Ascending aorta (tissue), 2 donors: ENCODE data around the gene ZBTB12. TPM values are rescaled to one million over a fixed set of nuclear protein-coding genes. Genes with fewer than 3 reads are reported as not detected.

Experiments used
- DNase-seq, 2 donors: peaks; one replicate each; pipeline ENCODE4 v3.0.0-alpha.2; 2019; ENCODE audit warnings: low spot score in 2 of 2
- H3K27ac ChIP-seq, 2 donors: fragments of 200-600 bp; sonication (generic); one replicate each; pipeline ENCODE4 v1.5.1; 2016 to 2017; ENCODE audit warnings: mild to moderate bottlenecking in 1 of 2
- H3K27me3 ChIP-seq: fragments of 200-600 bp; sonication (generic); one replicate; pipeline ENCODE4 v1.5.1; 2017
- H3K36me3 ChIP-seq, 2 donors: fragments of 200-600 bp; sonication (generic); one replicate each; pipeline ENCODE4 v1.5.1; 2016
- H3K4me1 ChIP-seq, 2 donors: fragments of 200-600 bp; sonication (generic); one replicate each; pipeline ENCODE4 v1.5.1; 2016 to 2017; ENCODE audit warnings: mild to moderate bottlenecking in 1 of 2
- H3K4me3 ChIP-seq, 2 donors: fragments of 200-600 bp; sonication (generic); one replicate each; pipeline ENCODE4 v1.5.1; 2016 to 2017; ENCODE audit warnings: mild to moderate bottlenecking in 1 of 2
- H3K9me3 ChIP-seq, 2 donors: fragments of 200-600 bp; sonication (generic); one replicate each; pipeline ENCODE4 v1.5.1; 2016
- CTCF ChIP-seq, 3 experiments: fragments of 200-600 bp in 2 of 3; fragments of 450-650 bp in 1 of 3; sonication (generic) in 2 of 3; IDR thresholded peaks; one replicate each; pipeline ENCODE4 v1.5.1; 2016 to 2019; ENCODE audit warnings: antibody characterized with exemption in 3 of 3, mild to moderate bottlenecking in 1 of 3, moderate library complexity in 1 of 3
- intact Hi-C: fragments of 100-400 bp; cut with DNase I; formaldehyde crosslinking; loops from one replicate; pipeline ENCODE4 v1.15.1; 2023
- total RNA-seq: library from RNA; depleted of rRNA; stranded (reverse); fragments of >200 nt; gene quantifications from one replicate; pipeline ENCODE4 v1.1.0, GENCODE V29; 2016

The ZBTB12 gene
- total RNA-seq, 1 donor from 2014 or later = 7.3 TPM

- no peaks in the 10 kb centered on the region for H3K27me3 ChIP-seq
- H3K36me3 ChIP-seq = peaks cover 0 to 10% of the 10 kb centered on the region in 2 donors
- intact Hi-C loops = no loop called here
- no peak overlapping the region for H3K4me3 ChIP-seq
- DNase-seq = no peak
- TF ChIP-seq CTCF (IDR thresholded peaks at IDR 0.05) = no peak
- H3K27ac ChIP-seq = peak overlapping the region in 1 of 2 donors; percentile 91
- peaks cover 3 to 16% of the 10 kb centered on the region in 2 donors for H3K4me1 ChIP-seq
- H3K9me3 ChIP-seq = no peaks in the 10 kb centered on the region
Measured at GRCh38 chr6:31947070-31947675, 45.3 kb upstream of the ZBTB12 start.

GRCh38 chr6:31946370-31946885, 44.5 kb upstream of the ZBTB12 start:
- Histone ChIP-seq H3K36me3 (peaks cover 0 to 3% of the 10 kb centered on the region in 2 donors), H3K27ac (peak overlapping the region; percentile 91 to 93), H3K4me3 (peak overlapping the region in 1 of 2 donors; percentile 59), H3K9me3 (no peaks in the 10 kb centered on the region), H3K27me3 (no peaks in the 10 kb centered on the region), H3K4me1 (peaks cover 3 to 16% of the 10 kb centered on the region in 2 donors)
- no peak for DNase-seq
- TF ChIP-seq CTCF (IDR thresholded peaks at IDR 0.05) = no peak
- intact Hi-C loops = no loop called here

- H3K27me3 ChIP-seq = no peaks in the 10 kb centered on the region
- H3K9me3 ChIP-seq = no peaks in the 10 kb centered on the region
- H3K4me3 ChIP-seq = peak within 1 kb of the TSS; percentile 28 to 59
- no peaks in the 10 kb centered on the region for H3K36me3 ChIP-seq
- peak within 1 kb of the TSS; percentile 91 to 93 for H3K27ac ChIP-seq
- intact Hi-C loops = loop anchor here (1.0 to 2.0 kb wide), 2 partner anchors 43 to 216 kb away; partner anchors contain the start of genes DDAH2 and ZBTB12
- DNase-seq = peak; percentile 75 to 94
- peaks cover 3 to 16% of the 10 kb centered on the region in 2 donors for H3K4me1 ChIP-seq
- no peak for TF ChIP-seq CTCF (IDR thresholded peaks at IDR 0.05)
Measured at GRCh38 chr6:31945507-31946369, 43.9 kb upstream of the ZBTB12 start, which contains the start of gene CFB. CFB (plus strand) TSS chr6:31946095; CDS start chr6:31946222, 127 bp downstream.

DNA sequence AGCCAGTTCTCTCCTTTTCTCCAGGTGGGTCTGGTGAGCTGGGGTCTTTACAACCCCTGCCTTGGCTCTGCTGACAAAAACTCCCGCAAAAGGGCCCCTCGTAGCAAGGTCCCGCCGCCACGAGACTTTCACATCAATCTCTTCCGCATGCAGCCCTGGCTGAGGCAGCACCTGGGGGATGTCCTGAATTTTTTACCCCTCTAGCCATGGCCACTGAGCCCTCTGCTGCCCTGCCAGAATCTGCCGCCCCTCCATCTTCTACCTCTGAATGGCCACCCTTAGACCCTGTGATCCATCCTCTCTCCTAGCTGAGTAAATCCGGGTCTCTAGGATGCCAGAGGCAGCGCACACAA, 43.2 kb upstream of the ZBTB12 start:
- H3K4me3 ChIP-seq = peak overlapping the region; percentile 28 to 59
- no peaks in the 10 kb centered on the region for H3K36me3 ChIP-seq
- peak overlapping the region; percentile 91 to 93 for H3K27ac ChIP-seq
- TF ChIP-seq CTCF (IDR thresholded peaks at IDR 0.05) = no peak
- no peaks in the 10 kb centered on the region for H3K27me3 ChIP-seq
- intact Hi-C loops = loop anchor here (1.0 to 2.0 kb wide), 2 partner anchors 42 to 216 kb away; partner anchors contain the start of genes DDAH2 and ZBTB12
- no peak for DNase-seq
- H3K9me3 ChIP-seq = no peaks in the 10 kb centered on the region
- H3K4me1 ChIP-seq = peaks cover 3 to 16% of the 10 kb centered on the region in 2 donors

DNA sequence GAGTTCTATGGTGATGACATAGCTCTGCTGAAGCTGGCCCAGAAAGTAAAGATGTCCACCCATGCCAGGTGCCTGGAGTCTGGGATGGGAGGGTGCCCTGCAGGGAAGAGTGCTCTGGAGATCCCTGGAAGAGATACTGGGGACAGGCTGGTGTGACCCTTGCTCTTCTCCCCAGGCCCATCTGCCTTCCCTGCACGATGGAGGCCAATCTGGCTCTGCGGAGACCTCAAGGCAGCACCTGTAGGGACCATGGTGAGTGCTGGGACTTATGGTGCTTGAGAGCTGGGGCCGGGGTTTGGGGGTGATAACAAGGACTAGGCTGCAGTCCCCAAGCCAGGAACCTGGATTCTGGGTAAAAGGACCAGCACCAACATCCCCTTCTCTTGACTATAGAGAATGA, 41.9 kb upstream of the ZBTB12 start:
- TF ChIP-seq CTCF (IDR thresholded peaks at IDR 0.05) = no peak
- no peaks in the 10 kb centered on the region for H3K27me3 ChIP-seq
- H3K9me3 ChIP-seq = no peaks in the 10 kb centered on the region
- H3K27ac ChIP-seq = no peak overlapping the region
- no peaks in the 10 kb centered on the region for H3K36me3 ChIP-seq
- intact Hi-C loops = loop anchor here (2.0 kb wide), 1 partner anchor 41 kb away; the partner anchor contains the start of gene ZBTB12
- no peak for DNase-seq
- peaks cover 3 to 16% of the 10 kb centered on the region in 2 donors for H3K4me1 ChIP-seq
- H3K4me3 ChIP-seq = no peak overlapping the region
